ENCODE data around the gene CCDC78. TPM values are rescaled to one million over a fixed set of nuclear protein-coding genes. Genes with fewer than 3 reads are reported as not detected.
A peak's percentile ranks its signal among the peaks of the same experiment; 100 is the strongest.

The CCDC78 gene
- total and polyA plus RNA-seq, 3 donors from 2014 or later: 3.2 to 6.1 (median 5.7) TPM

DNA sequence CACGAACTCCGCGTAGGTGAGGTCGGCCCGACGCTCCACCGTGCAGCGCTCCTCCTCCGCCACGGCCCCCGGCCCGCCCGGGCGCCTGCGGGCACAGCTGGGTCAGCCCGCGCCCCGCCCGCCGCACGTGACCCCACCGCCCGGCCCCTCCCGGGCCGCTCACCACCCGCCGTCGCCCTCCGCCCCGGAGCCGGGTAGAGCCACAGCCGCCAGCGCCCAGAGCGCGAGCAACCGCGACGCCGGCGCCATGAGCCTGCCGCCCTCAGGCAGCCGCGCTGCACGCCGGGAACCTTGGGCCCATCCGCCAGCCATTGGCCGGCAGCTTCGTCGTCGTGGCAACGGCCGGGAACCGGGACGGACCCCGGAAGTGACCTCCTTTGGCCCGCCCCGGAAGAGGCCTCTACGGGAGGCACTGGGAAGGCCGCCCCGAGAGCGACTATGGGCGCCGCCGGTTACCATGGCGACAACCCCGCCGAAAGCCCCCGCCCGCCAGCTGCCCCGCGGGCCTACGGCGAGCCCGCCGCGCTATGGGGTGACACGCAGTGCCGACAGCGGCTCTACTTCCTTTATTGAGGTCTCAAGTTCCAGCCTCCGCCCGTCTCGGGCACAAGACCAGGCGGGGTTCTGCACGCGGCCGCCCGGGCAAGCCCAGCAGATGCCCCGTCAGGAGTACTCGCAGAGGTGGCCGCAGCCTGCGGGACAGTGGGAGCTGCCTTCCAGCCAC, 42.0 kb downstream of the CCDC78 start, which contains the start of gene JMJD8:
JMJD8 (minus strand) TSS at position 264 of the 724 bp plus-strand sequence; CDS start at position 249, 15 bp downstream.
- Histone ChIP-seq H3K27me3 (no peaks in the 10 kb centered on the region), H3K4me1 (peaks cover 37% of the 10 kb centered on the region), H3K9me3 (no peaks in the 10 kb centered on the region), H3K27ac (peak within 1 kb of the TSS; percentile 45 to 79), H3K4me3 (peak within 1 kb of the TSS; percentile 51 to 56), H3K36me3 (ENCODE audit: low read depth, missing control alignments) (no peaks in the 10 kb centered on the region)
- TF ChIP-seq, protein P1, sequence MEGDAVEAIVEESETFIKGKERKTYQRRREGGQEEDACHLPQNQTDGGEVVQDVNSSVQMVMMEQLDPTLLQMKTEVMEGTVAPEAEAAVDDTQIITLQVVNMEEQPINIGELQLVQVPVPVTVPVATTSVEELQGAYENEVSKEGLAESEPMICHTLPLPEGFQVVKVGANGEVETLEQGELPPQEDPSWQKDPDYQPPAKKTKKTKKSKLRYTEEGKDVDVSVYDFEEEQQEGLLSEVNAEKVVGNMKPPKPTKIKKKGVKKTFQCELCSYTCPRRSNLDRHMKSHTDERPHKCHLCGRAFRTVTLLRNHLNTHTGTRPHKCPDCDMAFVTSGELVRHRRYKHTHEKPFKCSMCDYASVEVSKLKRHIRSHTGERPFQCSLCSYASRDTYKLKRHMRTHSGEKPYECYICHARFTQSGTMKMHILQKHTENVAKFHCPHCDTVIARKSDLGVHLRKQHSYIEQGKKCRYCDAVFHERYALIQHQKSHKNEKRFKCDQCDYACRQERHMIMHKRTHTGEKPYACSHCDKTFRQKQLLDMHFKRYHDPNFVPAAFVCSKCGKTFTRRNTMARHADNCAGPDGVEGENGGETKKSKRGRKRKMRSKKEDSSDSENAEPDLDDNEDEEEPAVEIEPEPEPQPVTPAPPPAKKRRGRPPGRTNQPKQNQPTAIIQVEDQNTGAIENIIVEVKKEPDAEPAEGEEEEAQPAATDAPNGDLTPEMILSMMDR (IDR thresholded peaks at IDR 0.05): no peak
- TF ChIP-seq POLR2A (IDR thresholded peaks at IDR 0.05): no peak
- intact Hi-C loops (cut with DNase I; ENCODE audit: low total_unique reads): no loop called here
- WGBS, 2 donors: 1% methylated on average over 37 of the region's 91 CpGs; no CpG with 5 or more reads in 1 of the 2 donors
- peak; percentile 97 for DNase-seq

DNA sequence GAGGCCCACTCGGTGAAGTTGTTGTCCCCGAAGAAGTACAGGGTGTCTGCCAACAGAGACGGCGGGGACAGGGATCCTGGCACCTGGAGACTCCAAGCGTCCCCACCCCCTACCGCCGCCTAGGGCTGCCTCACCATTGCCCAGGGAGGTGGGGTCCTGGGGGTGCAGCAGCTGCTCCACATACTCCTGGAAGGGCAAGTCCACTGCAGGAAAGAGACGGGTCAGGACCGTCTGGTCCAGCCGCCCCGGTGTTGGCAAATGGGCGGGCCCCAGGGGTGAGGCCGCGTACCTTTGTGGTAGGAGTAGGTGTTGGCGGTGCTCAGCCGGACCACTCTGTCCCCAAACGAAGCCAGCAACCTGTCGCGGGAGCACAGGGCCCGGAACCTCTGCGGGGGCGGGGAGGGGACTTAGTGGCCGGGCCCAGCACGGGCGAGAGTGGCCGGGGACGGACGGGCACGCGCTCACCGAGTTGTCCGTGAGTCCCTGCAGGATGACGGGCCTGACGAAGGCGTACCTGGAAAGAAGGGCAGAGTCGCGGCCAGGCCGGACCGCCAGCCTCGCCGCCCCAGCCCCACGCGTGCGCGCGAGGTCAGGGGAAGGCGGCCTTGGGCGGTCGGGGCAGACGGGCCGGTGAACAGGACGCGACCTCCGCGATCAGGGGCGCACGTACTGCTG, 42.7 kb downstream of the CCDC78 start:
- intact Hi-C loops (cut with DNase I; ENCODE audit: low total_unique reads): loop anchor here (2.0 kb wide), 1 partner anchor 57 kb away; the partner anchor contains the start of gene CIAO3
- H3K36me3 ChIP-seq (ENCODE audit: low read depth, missing control alignments): no peaks in the 10 kb centered on the region
- H3K4me1 ChIP-seq: peaks cover 40% of the 10 kb centered on the region
- TF ChIP-seq, protein P1 (IDR thresholded peaks at IDR 0.05): no peak
- TF ChIP-seq POLR2A (IDR thresholded peaks at IDR 0.05): no peak
- 11 to 20% methylated on average over 7 to 42 of the region's 57 CpGs for WGBS, 2 donors
- no peaks in the 10 kb centered on the region for H3K9me3 ChIP-seq
- no peak for DNase-seq
- peak overlapping the region; percentile 51 to 56 for H3K4me3 ChIP-seq
- no peaks in the 10 kb centered on the region for H3K27me3 ChIP-seq
- peak overlapping the region; percentile 45 to 79 for H3K27ac ChIP-seq

DNA sequence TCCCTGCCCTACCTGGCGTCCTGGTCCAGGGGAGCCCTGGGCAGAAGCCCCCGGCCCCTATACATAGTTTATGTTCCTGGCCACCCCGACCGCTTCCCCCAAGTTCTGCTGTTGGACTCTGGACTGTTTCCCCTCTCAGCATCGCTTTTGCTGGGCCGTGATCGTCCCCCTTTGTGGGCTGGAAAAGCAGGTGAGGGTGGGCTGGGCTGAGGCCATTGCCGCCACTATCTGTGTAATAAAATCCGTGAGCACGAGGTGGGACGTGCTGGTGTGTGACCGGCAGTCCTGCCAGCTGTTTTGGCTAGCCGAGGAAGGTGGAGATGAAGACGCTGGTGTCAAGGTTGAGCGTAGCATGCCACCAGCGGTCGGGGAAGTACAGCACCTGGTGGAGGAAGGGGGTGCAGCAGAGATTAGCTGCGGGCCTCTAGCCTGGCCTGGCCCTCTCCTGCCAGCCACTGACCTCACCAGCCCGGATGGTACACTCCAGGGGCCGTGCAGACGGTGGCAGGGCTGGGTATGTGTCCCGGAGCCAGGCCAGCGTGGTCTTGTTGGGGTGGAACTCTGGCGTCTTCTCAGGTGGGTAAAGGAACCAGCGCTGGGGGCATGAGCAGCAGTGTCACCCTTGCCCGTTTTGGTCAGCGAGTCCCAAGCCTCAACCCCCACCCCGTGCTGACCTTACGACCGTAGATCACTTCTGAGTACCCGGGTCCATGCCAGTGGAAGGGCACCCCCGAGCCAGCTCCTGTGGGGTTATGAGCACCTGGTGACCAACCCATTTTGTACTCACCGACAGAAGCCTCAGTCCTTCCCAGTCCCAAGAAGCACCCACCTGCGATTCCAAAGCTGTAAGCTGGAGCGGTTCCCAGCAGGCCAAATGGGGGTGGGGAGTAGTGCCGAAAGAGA, 43.5 kb downstream of the CCDC78 start:
- Histone ChIP-seq H3K27me3 (no peaks in the 10 kb centered on the region), H3K36me3 (ENCODE audit: low read depth, missing control alignments) (no peaks in the 10 kb centered on the region), H3K27ac (no peak overlapping the region), H3K9me3 (no peaks in the 10 kb centered on the region), H3K4me3 (no peak overlapping the region), H3K4me1 (peaks cover 40% of the 10 kb centered on the region)
- TF ChIP-seq, protein P1 (IDR thresholded peaks at IDR 0.05): no peak
- TF ChIP-seq POLR2A (IDR thresholded peaks at IDR 0.05): no peak
- 81 to 86% methylated on average over 18 to 33 of the region's 36 CpGs for WGBS, 2 donors
- DNase-seq: no peak
- intact Hi-C loops (cut with DNase I; ENCODE audit: low total_unique reads): loop anchor here (2.0 kb wide), 1 partner anchor 58 kb away; the partner anchor contains the start of gene CIAO3

DNA sequence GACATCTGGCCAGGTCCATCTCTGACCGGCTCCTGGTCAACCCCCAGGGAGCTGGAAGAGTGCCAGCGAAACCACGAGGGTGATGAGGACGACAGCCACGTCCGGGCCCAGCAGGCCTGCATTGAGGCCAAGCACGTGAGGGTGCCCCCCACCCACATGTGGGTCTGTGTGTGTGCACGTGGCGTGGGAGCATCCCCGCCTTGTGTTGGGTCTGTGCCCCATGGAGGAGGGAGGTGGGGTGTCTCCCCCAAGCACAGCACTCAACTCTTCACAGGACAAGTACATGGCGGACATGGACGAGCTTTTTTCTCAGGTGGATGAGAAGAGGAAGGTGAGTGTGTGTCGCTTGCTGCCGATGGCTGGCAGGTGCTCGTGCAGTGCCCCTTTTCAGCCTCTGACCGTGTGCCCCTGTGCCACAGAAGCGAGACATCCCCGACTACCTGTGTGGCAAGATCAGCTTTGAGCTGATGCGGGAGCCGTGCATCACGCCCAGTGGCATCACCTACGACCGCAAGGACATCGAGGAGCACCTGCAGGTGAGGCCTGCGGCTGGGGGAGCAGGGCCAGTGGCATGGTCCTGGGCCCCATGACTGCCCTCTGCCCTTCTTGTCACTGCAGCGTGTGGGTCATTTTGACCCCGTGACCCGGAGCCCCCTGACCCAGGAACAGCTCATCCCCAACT, 44.4 kb downstream of the CCDC78 start:
- Histone ChIP-seq H3K27ac (no peak overlapping the region), H3K27me3 (no peaks in the 10 kb centered on the region), H3K4me3 (no peak overlapping the region), H3K9me3 (no peaks in the 10 kb centered on the region), H3K4me1 (peaks cover 40% of the 10 kb centered on the region), H3K36me3 (ENCODE audit: low read depth, missing control alignments) (no peaks in the 10 kb centered on the region)
- WGBS, 2 donors: 55 to 79% methylated on average over 13 to 28 of the region's 28 CpGs
- intact Hi-C loops (cut with DNase I; ENCODE audit: low total_unique reads): loop anchor here (2.0 kb wide), 1 partner anchor 59 kb away; the partner anchor contains the start of gene CIAO3
- TF ChIP-seq, protein P1 (IDR thresholded peaks at IDR 0.05): no peak
- no peak for TF ChIP-seq POLR2A (IDR thresholded peaks at IDR 0.05)
- no peak for DNase-seq
